K562 (cell line): ENCODE data around the gene METAP2. TPM values are rescaled to one million over a fixed set of nuclear protein-coding genes. Genes with fewer than 3 reads are reported as not detected.

ENCODE experiments used
- ATAC-seq: fragments of 200-7000 bp; cut with Tn5 transposase; 3 replicates; pipeline ENCODE4 v1.9.1; 2020; ENCODE audit warnings: moderate library complexity
- BruUV-seq: library from RNA; stranded (reverse); fragments of 400-500 nt; replicated peaks from 2 replicates; lab custom pipeline; 2021; lab: Mats Ljungman, UMichigan
- CTCF ChIA-PET: fragments of 300-600 bp; formaldehyde crosslinking; extraction: SDS; loops from one replicate; lab custom pipeline; 2021; ENCODE audit warnings: low intra/inter-chr PET ratio; lab: Yijun Ruan, JAX
- POLR2A ChIA-PET: fragments of 300-600, 350-650 bp; sonication (Branson Sonifier 250); formaldehyde crosslinking; extraction: SDS; loops from one replicate; lab custom pipeline; 2021; ENCODE audit warnings: antibody characterized with exemption, inconsistent platforms; lab: Yijun Ruan, JAX
- DNase-seq, 4 experiments: peaks; one replicate each; pipeline versions ENCODE4 v3.0.0 to v3.0.0-alpha.2; 2011 to 2018; ENCODE audit warnings: low spot score in 3 of 4, mixed read lengths in 3 of 4; ENCODE audit errors: extremely low read depth in 1 of 4
- FAIRE-seq: peaks from 2 replicates; lab custom pipeline; 2011; peaks lifted over from hg19 to GRCh38; lab: Jason Lieb, UNC
- H2AFZ ChIP-seq: 2 replicates; pipeline ENCODE4 v1.6.0; 2011; ENCODE audit warnings: low read depth, low read length, control low read depth, inconsistent platforms
- H3K27ac ChIP-seq: fragments of 200-600 bp; 3 replicates; pipeline ENCODE4 v1.8.0; 2011; ENCODE audit warnings: low read depth, mild to moderate bottlenecking, control low read depth, inconsistent platforms, low read length, moderate library complexity, mixed read lengths; ENCODE audit errors: extremely low read depth
- H3K27me3 ChIP-seq, 2 experiments: fragments of 300-600 bp in 1 of 2; 2 replicates in 1 of 2; 3 replicates in 1 of 2; pipeline versions ENCODE4 v1.6.0 to v1.8.0; 2011; ENCODE audit warnings: inconsistent platforms in 2 of 2, low read length in 2 of 2, mild to moderate bottlenecking in 1 of 2, mixed read lengths in 1 of 2, moderate library complexity in 1 of 2; ENCODE audit not compliant: control insufficient read depth in 2 of 2, insufficient read depth in 2 of 2
- H3K36me3 ChIP-seq: fragments of 300-600 bp; 3 replicates; pipeline ENCODE4 v1.8.0; 2011; ENCODE audit warnings: mild to moderate bottlenecking, low read length, inconsistent platforms; ENCODE audit not compliant: control insufficient read depth, insufficient read depth
- H3K4me1 ChIP-seq, 2 experiments: fragments of 200-600 bp in 1 of 2; replicated peaks in 1 of 2; 2 replicates in 1 of 2; 3 replicates in 1 of 2; pipeline versions ENCODE4 v1.5.1 to v1.8.0; 2011; ENCODE audit warnings: inconsistent platforms in 2 of 2, low read length in 2 of 2, mild to moderate bottlenecking in 1 of 2, mixed read lengths in 1 of 2, moderate library complexity in 1 of 2; ENCODE audit not compliant: control insufficient read depth in 2 of 2, insufficient read depth in 2 of 2
- H3K4me2 ChIP-seq: 2 replicates; pipeline ENCODE4 v1.6.1; 2011; ENCODE audit warnings: low read length, control low read depth, inconsistent platforms, mixed read lengths; ENCODE audit not compliant: insufficient read depth
- H3K4me3 ChIP-seq: fragments of 200-600 bp; sonication (generic), shearing (Covaris generic); 2 replicates; pipeline ENCODE4 v1.5.1; 2016; ENCODE audit warnings: control low read depth, inconsistent platforms
- H3K79me2 ChIP-seq: fragments of 200-600 bp; 3 replicates; pipeline ENCODE4 v1.8.0; 2011; ENCODE audit warnings: low read length, inconsistent platforms; ENCODE audit not compliant: control insufficient read depth, insufficient read depth
- H3K9ac ChIP-seq, 2 experiments: 2 replicates each; pipeline versions ENCODE4 v1.6.0 to v1.6.1; 2011; ENCODE audit warnings: low read depth in 2 of 2, low read length in 2 of 2, control low read depth in 1 of 2, inconsistent platforms in 1 of 2, mild to moderate bottlenecking in 1 of 2, mixed read lengths in 1 of 2; ENCODE audit not compliant: insufficient read depth in 1 of 2
- H3K9me1 ChIP-seq: one replicate; pipeline ENCODE4 v1.6.0; 2011; ENCODE audit warnings: inconsistent platforms, mild to moderate bottlenecking, low read length, moderate library complexity; ENCODE audit not compliant: control insufficient read depth, insufficient read depth
- H3K9me3 ChIP-seq: replicated peaks from 2 replicates; pipeline ENCODE4 v1.5.1; 2011; ENCODE audit warnings: low read depth, low read length, inconsistent platforms; ENCODE audit not compliant: control insufficient read depth, insufficient read depth
- H4K20me1 ChIP-seq: replicated peaks from 2 replicates; pipeline ENCODE4 v1.6.1; 2011; ENCODE audit warnings: low read length, inconsistent platforms, mixed read lengths; ENCODE audit not compliant: control insufficient read depth, insufficient read depth
- NFIC ChIP-seq: fragments of 450-650 bp; IDR thresholded peaks from 2 replicates; pipeline ENCODE4 v1.6.1; 2017; ENCODE audit warnings: mild to moderate bottlenecking, inconsistent platforms
- ZFP36 ChIP-seq: fragments of 150-350 bp; IDR thresholded peaks from 2 replicates; pipeline ENCODE4 v1.6.1; 2018; ENCODE audit warnings: low read length, low read depth; ENCODE audit not compliant: partially characterized antibody
- WGBS: fragments of 100-300 bp; shearing (Covaris generic); methylation state at CpG from one replicate; pipeline ENCODE4 v1.1.6; 2016; ENCODE audit warnings: low coverage, mixed read lengths; ENCODE audit not compliant: insufficient coverage; ENCODE audit errors: missing lambda C conversion rate; 5-methylcytosine and 5-hydroxymethylcytosine counted together
- in situ Hi-C: fragments of 300-500 bp; cut with MboI; formaldehyde crosslinking; loops from 4 replicates; pipeline ENCODE4 v1.15.0; 2018; ENCODE audit warnings: inconsistent platforms, mixed read lengths
- intact Hi-C: fragments of 100-400 bp; cut with micrococcal nuclease; formaldehyde crosslinking; loops from 2 replicates; pipeline ENCODE4 v1.14.2; 2022
- polyA plus RNA-seq, 8 experiments: library from polyadenylated mRNA; depleted of rRNA in 4 of 8; stranded (reverse) in 5 of 8; unstranded in 3 of 8; fragments of >200 nt; fragmentation: Nextera tagmentation in 2 of 8; fragmentation: Illumina TruSeq in 1 of 8; extraction: Ambion mirVana in 2 of 8; extraction: Trizol in 1 of 8; gene quantifications; 2 replicates each; pipeline versions ENCODE4 v1.2.1 to v1.2.3, GENCODE V29; 2011 to 2014; ENCODE audit warnings: inconsistent platforms in 1 of 8, missing spikeins in 1 of 8
- total RNA-seq, 7 experiments: library from RNA; depleted of rRNA in 6 of 7; stranded (reverse); fragments of >200 nt in 6 of 7; fragmentation: Illumina TruSeq in 2 of 7; extraction: Trizol in 2 of 7; gene quantifications; 2 replicates each; pipeline versions ENCODE4 v1.2.1 to v1.2.3, GENCODE V29; 2011 to 2021; ENCODE audit warnings: low replicate concordance in 1 of 7
- TF ChIP-seq, protein P1 (sequence below), 2 experiments: fragments of 450-650 bp; IDR thresholded peaks; 2 replicates each; pipeline ENCODE4 v1.6.1; 2018; ENCODE audit warnings: mild to moderate bottlenecking in 2 of 2, low read depth in 1 of 2; ENCODE audit not compliant: partially characterized antibody in 2 of 2

Gene METAP2
- total and polyA plus RNA-seq, 9 of the 15 experiments (the other 6 are each of a cell fraction or from before 2014, with no cell fraction given), result 75.5 to 205 (median 164) TPM

DNA sequence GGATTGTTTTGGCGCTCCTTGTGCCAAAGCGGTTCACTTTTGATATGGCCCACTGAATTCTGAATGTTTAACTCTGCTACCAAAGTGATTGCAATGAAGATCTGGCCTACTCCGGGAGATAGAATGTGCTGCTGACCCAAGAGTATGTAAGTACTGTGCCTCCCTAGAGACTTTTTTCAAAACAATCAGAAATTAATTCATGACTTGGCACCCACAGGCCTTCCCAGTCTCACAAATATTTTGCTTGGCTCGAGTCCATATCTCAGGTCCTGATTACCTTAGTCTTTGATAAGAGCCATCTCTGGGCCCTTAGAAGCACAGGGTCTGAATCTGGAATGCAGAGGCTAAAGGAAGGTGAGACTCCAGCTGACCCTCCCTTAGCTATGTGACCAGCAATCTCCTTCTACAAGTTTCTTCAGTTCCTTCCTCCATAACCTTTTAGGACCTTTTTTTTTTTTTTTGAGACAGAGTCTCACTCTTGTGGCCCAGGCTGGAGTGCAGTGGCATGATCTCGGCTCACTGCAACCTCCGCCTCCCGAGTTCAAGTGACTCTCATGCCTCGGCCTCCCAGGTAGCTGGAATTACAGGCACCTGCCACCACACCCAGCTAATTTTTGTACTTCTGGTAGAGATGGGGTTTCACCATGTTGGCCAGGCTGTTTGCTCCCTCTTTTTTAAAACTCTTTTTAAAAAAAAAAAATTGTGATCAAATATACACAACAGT lies 49.5 kb upstream of the METAP2 start:
- ATAC-seq (no peak), DNase-seq (no peak), FAIRE-seq (no peak)
- TF ChIP-seq, protein P1, sequence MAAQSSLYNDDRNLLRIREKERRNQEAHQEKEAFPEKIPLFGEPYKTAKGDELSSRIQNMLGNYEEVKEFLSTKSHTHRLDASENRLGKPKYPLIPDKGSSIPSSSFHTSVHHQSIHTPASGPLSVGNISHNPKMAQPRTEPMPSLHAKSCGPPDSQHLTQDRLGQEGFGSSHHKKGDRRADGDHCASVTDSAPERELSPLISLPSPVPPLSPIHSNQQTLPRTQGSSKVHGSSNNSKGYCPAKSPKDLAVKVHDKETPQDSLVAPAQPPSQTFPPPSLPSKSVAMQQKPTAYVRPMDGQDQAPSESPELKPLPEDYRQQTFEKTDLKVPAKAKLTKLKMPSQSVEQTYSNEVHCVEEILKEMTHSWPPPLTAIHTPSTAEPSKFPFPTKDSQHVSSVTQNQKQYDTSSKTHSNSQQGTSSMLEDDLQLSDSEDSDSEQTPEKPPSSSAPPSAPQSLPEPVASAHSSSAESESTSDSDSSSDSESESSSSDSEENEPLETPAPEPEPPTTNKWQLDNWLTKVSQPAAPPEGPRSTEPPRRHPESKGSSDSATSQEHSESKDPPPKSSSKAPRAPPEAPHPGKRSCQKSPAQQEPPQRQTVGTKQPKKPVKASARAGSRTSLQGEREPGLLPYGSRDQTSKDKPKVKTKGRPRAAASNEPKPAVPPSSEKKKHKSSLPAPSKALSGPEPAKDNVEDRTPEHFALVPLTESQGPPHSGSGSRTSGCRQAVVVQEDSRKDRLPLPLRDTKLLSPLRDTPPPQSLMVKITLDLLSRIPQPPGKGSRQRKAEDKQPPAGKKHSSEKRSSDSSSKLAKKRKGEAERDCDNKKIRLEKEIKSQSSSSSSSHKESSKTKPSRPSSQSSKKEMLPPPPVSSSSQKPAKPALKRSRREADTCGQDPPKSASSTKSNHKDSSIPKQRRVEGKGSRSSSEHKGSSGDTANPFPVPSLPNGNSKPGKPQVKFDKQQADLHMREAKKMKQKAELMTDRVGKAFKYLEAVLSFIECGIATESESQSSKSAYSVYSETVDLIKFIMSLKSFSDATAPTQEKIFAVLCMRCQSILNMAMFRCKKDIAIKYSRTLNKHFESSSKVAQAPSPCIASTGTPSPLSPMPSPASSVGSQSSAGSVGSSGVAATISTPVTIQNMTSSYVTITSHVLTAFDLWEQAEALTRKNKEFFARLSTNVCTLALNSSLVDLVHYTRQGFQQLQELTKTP (IDR thresholded peaks at IDR 0.05; ENCODE audit: low read depth in 1 of 2, partially characterized antibody in 2 of 2), result peak in 1 of 2 experiments; percentile 86
- TF ChIP-seq NFIC, result peak; percentile 52
- no peak for TF ChIP-seq ZFP36
- Histone ChIP-seq H3K36me3 (no peaks in the 10 kb centered on the region), H2AFZ (no peak overlapping the region), H3K4me2 (no peak overlapping the region), H3K4me1 (no peaks in the 10 kb centered on the region; a peak in 1 of 5 replicates), H3K27me3 (no peaks in the 10 kb centered on the region), H3K4me3 (no peak overlapping the region), H3K27ac (no peak overlapping the region), H3K9me1 (no peaks in the 10 kb centered on the region), H4K20me1 (no peaks in the 10 kb centered on the region), H3K9me3 (no peaks in the 10 kb centered on the region), H3K79me2 (no peaks in the 10 kb centered on the region), H3K9ac (no peak overlapping the region)
- intact Hi-C loops, result no loop called here
- no TSS peak for BruUV-seq
- in situ Hi-C loops, result no loop called here
- 42% methylated on average over 5 of the region's 8 CpGs for WGBS
- ChIA-PET POLR2A (no interaction called here), CTCF (no interaction called here)
